ENCODE measurements around the gene ATP5F1E. TPM values are rescaled to one million over a fixed set of nuclear protein-coding genes. Genes with fewer than 3 reads are reported as not detected.

The ATP5F1E gene
- total and polyA plus RNA-seq, 9 donors, result 61.9 to 220 (median 162) TPM

DNA sequence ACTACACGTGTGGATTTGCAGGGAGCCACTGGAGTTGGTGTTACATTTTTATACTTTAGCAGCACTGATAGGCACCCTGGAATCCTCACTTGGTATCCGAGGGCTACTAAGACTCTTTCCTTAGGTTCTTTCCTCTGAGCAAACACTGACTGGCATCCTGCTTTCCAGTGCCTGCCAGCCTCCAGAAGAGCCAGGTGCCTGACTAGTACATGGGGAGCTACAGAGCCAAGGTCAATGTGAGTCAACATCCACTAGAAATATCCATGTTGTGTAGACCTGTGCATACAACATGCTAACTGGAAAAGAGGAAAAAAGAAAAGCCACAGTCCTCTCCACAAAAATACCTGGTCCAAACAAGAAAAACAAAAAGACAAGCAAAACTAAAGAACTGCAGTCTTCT, 7.0 kb downstream of the ATP5F1E start:
- H3K9me3 ChIP-seq (replicated peaks; ENCODE audit: control insufficient read depth, low read depth, low read length), result no peaks in the 10 kb centered on the region
- WGBS (ENCODE audit: insufficient coverage), result 60% methylated on average over 1 of the region's 2 CpGs
- H3K36me3 ChIP-seq (ENCODE audit: control insufficient read depth, insufficient read depth, low read length), result peaks cover 42% of the 10 kb centered on the region
- no peaks in the 10 kb centered on the region for H3K27me3 ChIP-seq (ENCODE audit: control insufficient read depth, insufficient read depth, low read length)
- H3K4me1 ChIP-seq (ENCODE audit: control insufficient read depth, insufficient read depth, low read length), result peaks cover 2% of the 10 kb centered on the region
- no peak for DNase-seq
- no peak overlapping the region for H3K27ac ChIP-seq (ENCODE audit: low read length)
- H3K4me3 ChIP-seq (ENCODE audit: low read length), result no peak overlapping the region

DNA sequence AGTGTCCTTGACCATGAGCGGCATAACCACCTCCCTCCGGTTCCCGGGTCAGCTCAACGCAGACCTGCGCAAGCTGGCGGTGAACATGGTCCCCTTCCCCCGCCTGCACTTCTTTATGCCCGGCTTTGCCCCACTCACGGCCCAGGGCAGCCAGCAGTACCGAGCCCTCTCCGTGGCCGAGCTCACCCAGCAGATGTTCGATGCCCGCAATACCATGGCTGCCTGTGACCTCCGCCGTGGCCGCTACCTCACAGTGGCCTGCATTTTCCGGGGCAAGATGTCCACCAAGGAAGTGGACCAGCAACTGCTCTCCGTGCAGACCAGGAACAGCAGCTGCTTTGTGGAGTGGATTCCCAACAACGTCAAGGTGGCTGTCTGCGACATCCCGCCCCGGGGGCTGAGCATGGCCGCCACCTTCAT, 8.0 kb downstream of the ATP5F1E start:
- no peak overlapping the region for H3K27ac ChIP-seq (ENCODE audit: low read length)
- H3K4me1 ChIP-seq (ENCODE audit: control insufficient read depth, insufficient read depth, low read length), result peaks cover 2% of the 10 kb centered on the region
- no peak overlapping the region for H3K4me3 ChIP-seq (ENCODE audit: low read length)
- H3K27me3 ChIP-seq (ENCODE audit: control insufficient read depth, insufficient read depth, low read length), result no peaks in the 10 kb centered on the region
- no peak for DNase-seq
- H3K36me3 ChIP-seq (ENCODE audit: control insufficient read depth, insufficient read depth, low read length), result peaks cover 37% of the 10 kb centered on the region
- WGBS (ENCODE audit: insufficient coverage), result 96% methylated on average over 24 of the region's 24 CpGs
- no peaks in the 10 kb centered on the region for H3K9me3 ChIP-seq (replicated peaks; ENCODE audit: control insufficient read depth, low read depth, low read length)

DNA sequence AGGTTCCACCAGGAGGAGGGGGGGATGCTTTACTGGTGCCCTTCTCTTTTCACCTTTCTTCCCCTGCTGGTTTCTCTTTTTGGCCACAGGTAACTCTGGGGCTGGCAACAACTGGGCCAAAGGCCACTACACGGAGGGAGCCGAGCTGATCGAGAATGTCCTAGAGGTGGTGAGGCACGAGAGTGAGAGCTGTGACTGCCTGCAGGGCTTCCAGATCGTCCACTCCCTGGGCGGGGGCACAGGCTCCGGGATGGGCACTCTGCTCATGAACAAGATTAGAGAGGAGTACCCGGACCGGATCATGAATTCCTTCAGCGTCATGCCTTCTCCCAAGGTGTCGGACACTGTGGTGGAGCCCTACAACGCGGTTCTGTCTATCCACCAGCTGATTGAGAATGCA, 8.5 kb downstream of the ATP5F1E start:
- DNase-seq, result no peak
- H3K27me3 ChIP-seq (ENCODE audit: control insufficient read depth, insufficient read depth, low read length), result no peaks in the 10 kb centered on the region
- no peak overlapping the region for H3K4me3 ChIP-seq (ENCODE audit: low read length)
- no peaks in the 10 kb centered on the region for H3K9me3 ChIP-seq (replicated peaks; ENCODE audit: control insufficient read depth, low read depth, low read length)
- 97% methylated on average over 13 of the region's 13 CpGs for WGBS (ENCODE audit: insufficient coverage)
- no peak overlapping the region for H3K27ac ChIP-seq (ENCODE audit: low read length)
- peaks cover 32% of the 10 kb centered on the region for H3K36me3 ChIP-seq (ENCODE audit: control insufficient read depth, insufficient read depth, low read length)
- no peaks in the 10 kb centered on the region for H3K4me1 ChIP-seq (ENCODE audit: control insufficient read depth, insufficient read depth, low read length)

DNA sequence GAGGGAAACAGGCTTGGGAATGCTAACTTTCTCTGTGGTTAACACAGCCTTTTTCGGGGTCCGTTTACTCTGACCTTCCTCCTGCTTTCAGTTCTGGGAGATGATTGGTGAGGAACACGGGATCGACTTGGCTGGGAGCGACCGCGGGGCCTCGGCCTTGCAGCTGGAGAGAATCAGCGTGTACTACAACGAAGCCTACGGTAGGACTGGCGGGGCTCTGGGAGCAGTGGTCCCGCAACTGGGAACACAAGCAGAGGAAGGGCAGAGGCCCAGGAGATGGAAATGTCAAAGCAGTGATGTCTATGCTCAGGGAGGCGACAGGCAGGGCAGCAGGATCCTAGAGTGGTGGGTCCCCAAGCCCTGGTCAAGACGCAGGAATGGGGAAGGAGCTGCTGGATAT, 9.4 kb downstream of the ATP5F1E start:
- Histone ChIP-seq H3K36me3 (ENCODE audit: control insufficient read depth, insufficient read depth, low read length) (peaks cover 31% of the 10 kb centered on the region), H3K27me3 (ENCODE audit: control insufficient read depth, insufficient read depth, low read length) (no peaks in the 10 kb centered on the region), H3K4me1 (ENCODE audit: control insufficient read depth, insufficient read depth, low read length) (no peaks in the 10 kb centered on the region), H3K9me3 (replicated peaks; ENCODE audit: control insufficient read depth, low read depth, low read length) (no peaks in the 10 kb centered on the region), H3K27ac (ENCODE audit: low read length) (no peak overlapping the region), H3K4me3 (ENCODE audit: low read length) (no peak overlapping the region)
- 82% methylated on average over 15 of the region's 15 CpGs for WGBS (ENCODE audit: insufficient coverage)
- no peak for DNase-seq

DNA sequence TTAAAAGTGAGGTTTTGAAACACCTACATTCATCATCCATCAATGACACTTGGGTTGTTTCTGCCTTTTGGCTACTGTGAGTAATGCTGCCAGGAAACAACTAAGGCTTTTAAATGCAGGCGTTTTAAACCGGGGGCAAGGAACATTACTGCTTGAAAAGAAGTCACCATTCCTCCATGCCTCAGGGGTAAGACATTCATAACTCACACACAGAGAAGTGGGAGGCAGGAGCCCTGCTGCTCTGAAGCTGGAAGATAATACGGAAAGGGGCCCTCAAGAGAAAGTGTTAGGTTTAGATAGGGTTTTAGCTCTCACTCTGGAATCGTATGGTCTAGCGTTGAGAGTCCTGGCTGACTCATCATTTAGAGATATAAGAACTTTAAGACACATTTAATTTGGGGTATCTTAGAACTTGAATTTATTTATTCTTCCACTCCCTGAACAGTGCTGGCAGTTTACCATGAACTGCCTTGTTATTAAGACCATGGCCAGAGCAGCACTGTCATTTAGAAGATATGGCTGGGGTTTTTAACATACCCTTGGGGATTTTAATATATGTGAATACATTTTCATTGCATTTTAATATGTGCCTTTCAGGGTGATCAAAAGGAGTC, 11.1 kb downstream of the ATP5F1E start:
- DNase-seq, result no peak
- Histone ChIP-seq H3K27ac (ENCODE audit: low read length) (no peak overlapping the region), H3K4me3 (ENCODE audit: low read length) (no peak overlapping the region), H3K27me3 (ENCODE audit: control insufficient read depth, insufficient read depth, low read length) (no peaks in the 10 kb centered on the region), H3K36me3 (ENCODE audit: control insufficient read depth, insufficient read depth, low read length) (peaks cover 24% of the 10 kb centered on the region), H3K9me3 (replicated peaks; ENCODE audit: control insufficient read depth, low read depth, low read length) (no peaks in the 10 kb centered on the region), H3K4me1 (ENCODE audit: control insufficient read depth, insufficient read depth, low read length) (no peaks in the 10 kb centered on the region)
- no CpG with 5 or more reads among the region's 5 CpGs for WGBS (ENCODE audit: insufficient coverage)

DNA sequence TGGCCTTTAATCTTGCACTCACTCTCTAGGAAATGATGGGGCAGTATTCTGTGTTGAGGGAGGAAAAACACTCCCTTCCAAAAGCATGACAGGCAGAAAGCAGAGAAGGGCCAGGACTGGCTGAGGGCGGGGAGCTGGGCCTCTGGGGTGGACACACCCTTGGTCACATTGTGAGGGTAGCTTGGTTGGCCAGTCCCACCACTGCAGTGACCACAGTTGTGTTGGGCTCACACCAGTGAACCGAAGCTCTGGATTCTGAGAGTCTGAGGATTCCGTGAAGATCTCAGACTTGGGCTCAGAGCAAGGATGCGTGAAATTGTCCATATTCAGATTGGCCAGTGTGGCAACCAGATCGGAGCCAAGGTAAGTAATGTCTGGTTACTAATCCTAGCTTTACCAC, 12.9 kb downstream of the ATP5F1E start, which contains the start of gene TUBB1:
TUBB1 (plus strand) TSS at position 213 of the 400 bp plus-strand sequence; CDS start at position 307, 94 bp downstream.
- Histone ChIP-seq H3K27me3 (ENCODE audit: control insufficient read depth, insufficient read depth, low read length) (no peaks in the 10 kb centered on the region), H3K9me3 (replicated peaks; ENCODE audit: control insufficient read depth, low read depth, low read length) (no peaks in the 10 kb centered on the region), H3K27ac (ENCODE audit: low read length) (no peak within 1 kb of the TSS), H3K36me3 (ENCODE audit: control insufficient read depth, insufficient read depth, low read length) (peaks cover 12% of the 10 kb centered on the region), H3K4me1 (ENCODE audit: control insufficient read depth, insufficient read depth, low read length) (no peaks in the 10 kb centered on the region), H3K4me3 (ENCODE audit: low read length) (no peak within 1 kb of the TSS)
- no peak for DNase-seq
- 94% methylated on average over 3 of the region's 5 CpGs for WGBS (ENCODE audit: insufficient coverage)

DNA sequence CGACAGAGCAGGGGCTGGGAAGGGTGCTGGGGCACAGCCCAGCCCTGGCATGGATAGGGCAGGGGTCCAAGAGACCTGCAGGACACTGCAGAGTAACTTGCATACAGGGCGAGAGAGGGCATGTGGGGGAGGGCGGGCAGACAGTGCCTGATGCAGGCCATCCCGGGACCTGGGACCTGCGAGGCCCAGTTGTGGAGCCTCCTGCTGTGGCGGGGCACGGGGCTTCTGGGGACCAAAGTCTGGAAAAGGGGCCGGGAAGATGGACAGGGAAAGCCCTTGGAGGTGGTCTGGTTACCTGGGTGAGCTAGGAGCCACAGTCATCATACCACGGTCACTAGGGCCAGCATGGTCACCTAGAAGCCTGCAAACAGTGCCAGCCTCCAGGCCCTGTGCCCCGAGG, 13.3 kb downstream of the ATP5F1E start:
- no peak for DNase-seq

DNA sequence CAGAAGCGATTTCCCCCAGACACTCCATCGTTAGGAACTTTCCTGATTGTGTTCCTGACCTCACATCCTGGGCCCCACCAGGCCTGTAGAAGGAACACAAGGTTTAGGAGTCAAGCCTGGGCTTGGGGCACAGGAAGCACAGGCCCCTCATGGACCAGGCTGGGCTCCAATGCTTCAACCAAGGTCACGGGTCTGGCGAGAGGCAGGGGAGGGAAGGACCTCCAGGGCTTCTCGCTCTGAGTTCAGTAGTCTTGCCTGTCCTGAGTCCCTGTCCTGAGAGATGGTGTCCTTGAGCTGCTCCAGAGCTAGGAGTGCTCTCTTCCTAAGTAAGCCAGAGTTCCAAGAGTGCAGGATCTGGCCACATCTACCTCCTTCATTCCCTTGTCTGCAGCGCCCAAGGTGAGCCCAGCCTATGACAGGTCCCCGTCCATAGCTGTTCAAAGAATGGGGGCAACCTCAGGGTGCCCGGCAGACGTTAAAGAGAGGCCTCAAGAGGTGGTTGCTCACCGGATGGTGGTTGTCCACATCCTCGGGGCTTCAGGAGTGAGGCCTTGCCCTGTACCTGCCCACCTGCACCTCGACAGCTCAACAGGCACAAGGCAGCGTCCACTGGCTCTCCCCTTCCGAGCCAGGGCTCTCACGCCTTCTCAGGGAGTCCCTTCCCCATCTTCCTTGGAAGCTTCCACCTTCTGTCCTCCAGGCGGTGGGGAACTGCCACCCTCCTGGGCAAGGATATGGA, 14.5 kb downstream of the ATP5F1E start:
- H3K4me3 ChIP-seq (ENCODE audit: low read length), result no peak overlapping the region
- H3K27me3 ChIP-seq (ENCODE audit: control insufficient read depth, insufficient read depth, low read length), result no peaks in the 10 kb centered on the region
- no peak overlapping the region for H3K27ac ChIP-seq (ENCODE audit: low read length)
- no peaks in the 10 kb centered on the region for H3K4me1 ChIP-seq (ENCODE audit: control insufficient read depth, insufficient read depth, low read length)
- 90% methylated on average over 14 of the region's 16 CpGs for WGBS (ENCODE audit: insufficient coverage)
- H3K9me3 ChIP-seq (replicated peaks; ENCODE audit: control insufficient read depth, low read depth, low read length), result no peaks in the 10 kb centered on the region
- no peak for DNase-seq
- peaks cover 2% of the 10 kb centered on the region for H3K36me3 ChIP-seq (ENCODE audit: control insufficient read depth, insufficient read depth, low read length)

More for the DNA sequence above, 13.3 kb downstream of the ATP5F1E start:
- Histone ChIP-seq H3K27ac (ENCODE audit: low read length) (no peak overlapping the region), H3K4me1 (ENCODE audit: control insufficient read depth, insufficient read depth, low read length) (no peaks in the 10 kb centered on the region), H3K36me3 (ENCODE audit: control insufficient read depth, insufficient read depth, low read length) (peaks cover 8% of the 10 kb centered on the region), H3K9me3 (replicated peaks; ENCODE audit: control insufficient read depth, low read depth, low read length) (no peaks in the 10 kb centered on the region), H3K4me3 (ENCODE audit: low read length) (no peak overlapping the region), H3K27me3 (ENCODE audit: control insufficient read depth, insufficient read depth, low read length) (no peaks in the 10 kb centered on the region)
- WGBS (ENCODE audit: insufficient coverage), result 95% methylated on average over 8 of the region's 10 CpGs

DNA sequence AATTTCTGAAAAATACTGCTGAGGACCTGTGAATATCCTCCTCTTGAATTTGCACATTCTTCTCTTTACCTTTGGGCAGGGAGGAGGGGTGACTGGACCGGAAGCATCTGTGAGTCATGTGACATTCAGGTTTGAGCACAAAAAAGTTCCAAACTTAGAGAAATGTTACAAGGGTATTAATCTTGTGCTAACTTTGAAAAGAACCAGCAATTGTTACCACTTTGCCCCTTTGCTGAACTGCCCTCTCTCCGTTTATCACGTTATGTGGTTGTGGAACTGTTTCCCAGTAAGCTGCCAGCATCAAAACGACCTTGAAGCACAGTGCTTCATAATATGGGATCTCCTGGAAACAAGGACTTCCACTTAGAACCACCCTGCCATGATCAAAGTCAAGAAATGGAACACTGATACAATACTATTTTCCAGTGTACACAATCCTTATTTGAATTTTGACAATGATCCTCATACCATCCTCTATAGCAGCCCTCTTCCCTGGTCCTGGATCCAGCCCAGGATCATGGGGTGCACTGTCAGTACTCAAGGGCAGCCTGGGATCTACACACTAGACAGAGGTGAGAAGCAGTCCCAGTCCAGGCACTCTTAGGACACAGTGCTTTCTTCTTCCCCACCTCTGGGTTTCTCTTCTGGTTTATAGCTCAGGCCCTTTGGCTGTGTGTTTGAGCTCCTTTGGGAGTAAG, 15.2 kb downstream of the ATP5F1E start:
- H3K4me3 ChIP-seq (ENCODE audit: low read length), result no peak overlapping the region
- no peaks in the 10 kb centered on the region for H3K9me3 ChIP-seq (replicated peaks; ENCODE audit: control insufficient read depth, low read depth, low read length)
- WGBS (ENCODE audit: insufficient coverage), result no CpG with 5 or more reads among the region's 4 CpGs
- H3K4me1 ChIP-seq (ENCODE audit: control insufficient read depth, insufficient read depth, low read length), result no peaks in the 10 kb centered on the region
- no peak for DNase-seq
- H3K27me3 ChIP-seq (ENCODE audit: control insufficient read depth, insufficient read depth, low read length), result no peaks in the 10 kb centered on the region
- no peaks in the 10 kb centered on the region for H3K36me3 ChIP-seq (ENCODE audit: control insufficient read depth, insufficient read depth, low read length)
- H3K27ac ChIP-seq (ENCODE audit: low read length), result no peak overlapping the region
